Activated CD4-positive, alpha-beta T cell treated with anti-CD3 and anti-CD28 coated beads, Interleukin-2, amount 50 U/mL, for 1 hour (primary cell): ENCODE results near the gene KIF13A.
"Not testable (repeated sequence)": the region's sequence is repeated elsewhere in the genome, so short reads cannot be mapped to it uniquely, and the experiment has no call there.

Experiments
- DNase-seq: peaks from one replicate; pipeline ENCODE4 v3.0.0-alpha.2; 2020

KIF13A gene

DNA sequence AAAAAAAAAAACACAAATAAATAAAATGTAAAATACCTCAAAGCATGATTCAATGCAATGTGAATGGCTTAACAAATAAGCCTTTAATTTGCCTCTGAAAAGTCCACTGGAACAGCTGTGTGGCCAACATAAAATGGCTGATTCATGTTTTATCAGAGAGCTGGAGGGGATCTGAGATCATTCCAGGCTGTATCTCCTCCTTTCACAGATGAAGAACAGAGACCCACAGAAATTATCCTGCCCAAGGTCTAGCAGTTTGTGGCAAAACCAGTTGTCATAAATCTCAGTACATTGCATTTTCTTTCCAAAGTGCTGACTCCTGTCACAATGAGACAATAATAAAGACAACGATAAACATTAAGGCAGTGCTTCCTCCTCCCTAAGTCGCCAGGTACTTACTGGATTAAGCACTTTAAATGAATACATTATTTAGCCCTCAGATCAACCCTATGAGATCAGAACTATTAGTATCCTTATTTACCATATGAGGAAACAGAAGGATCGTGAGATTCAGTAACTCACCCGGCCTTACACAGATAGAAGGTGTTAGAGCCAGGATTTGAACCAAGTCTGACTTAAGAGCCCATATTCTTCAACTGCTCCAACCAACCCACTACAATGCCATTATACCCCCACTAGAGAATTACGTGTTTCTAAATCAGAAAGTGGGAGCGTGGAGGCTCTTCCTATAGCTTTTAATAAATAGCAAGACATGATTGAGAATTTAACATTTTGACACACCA lies 118.3 kb downstream of the KIF13A start:
- DNase-seq, result no peak

DNA sequence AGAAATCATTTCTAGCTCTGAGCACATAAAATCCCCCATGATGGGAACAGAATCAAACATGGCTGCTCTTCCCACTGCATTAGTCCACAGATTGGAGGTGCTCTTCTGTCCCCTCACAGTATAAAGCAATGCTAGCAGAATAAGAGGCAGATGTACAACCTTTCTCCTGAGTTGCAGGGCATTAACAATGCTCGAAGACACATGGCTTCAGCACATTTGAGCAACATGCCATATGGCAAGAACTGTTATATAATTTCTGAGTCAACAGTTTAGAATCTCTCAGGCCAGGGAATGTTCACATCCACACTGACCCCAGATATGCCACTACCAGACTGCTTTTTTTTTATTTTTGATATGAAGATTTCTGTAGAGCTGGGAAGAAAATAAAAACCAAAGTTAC lies 119.6 kb downstream of the KIF13A start:
- DNase-seq, result no peak

DNA sequence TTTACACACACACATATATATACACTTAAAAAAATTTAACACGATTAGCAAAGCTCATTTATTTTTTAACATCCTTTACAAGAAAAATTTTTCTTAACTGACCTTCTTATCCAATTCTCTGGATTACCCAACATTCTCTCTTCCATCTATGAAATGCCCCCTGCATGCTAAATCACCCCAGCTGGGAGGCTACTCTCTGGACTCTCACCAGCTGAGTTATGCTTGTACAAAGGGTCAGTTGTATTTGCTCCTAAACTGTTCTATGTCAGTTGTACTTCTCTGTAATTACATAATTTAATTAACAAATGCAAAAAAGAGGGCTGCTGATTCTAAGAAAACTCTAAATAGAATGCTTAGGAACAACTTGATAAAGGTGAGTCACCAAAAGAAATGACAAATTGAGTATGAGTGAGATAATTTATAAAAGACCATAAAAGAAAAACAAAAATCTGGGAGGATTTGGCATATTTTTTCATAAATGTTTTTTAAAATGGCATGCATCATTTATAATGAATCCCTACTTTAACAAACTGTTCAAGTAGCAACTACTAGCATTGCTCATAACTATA lies 120.5 kb downstream of the KIF13A start:
- no peak for DNase-seq

DNA sequence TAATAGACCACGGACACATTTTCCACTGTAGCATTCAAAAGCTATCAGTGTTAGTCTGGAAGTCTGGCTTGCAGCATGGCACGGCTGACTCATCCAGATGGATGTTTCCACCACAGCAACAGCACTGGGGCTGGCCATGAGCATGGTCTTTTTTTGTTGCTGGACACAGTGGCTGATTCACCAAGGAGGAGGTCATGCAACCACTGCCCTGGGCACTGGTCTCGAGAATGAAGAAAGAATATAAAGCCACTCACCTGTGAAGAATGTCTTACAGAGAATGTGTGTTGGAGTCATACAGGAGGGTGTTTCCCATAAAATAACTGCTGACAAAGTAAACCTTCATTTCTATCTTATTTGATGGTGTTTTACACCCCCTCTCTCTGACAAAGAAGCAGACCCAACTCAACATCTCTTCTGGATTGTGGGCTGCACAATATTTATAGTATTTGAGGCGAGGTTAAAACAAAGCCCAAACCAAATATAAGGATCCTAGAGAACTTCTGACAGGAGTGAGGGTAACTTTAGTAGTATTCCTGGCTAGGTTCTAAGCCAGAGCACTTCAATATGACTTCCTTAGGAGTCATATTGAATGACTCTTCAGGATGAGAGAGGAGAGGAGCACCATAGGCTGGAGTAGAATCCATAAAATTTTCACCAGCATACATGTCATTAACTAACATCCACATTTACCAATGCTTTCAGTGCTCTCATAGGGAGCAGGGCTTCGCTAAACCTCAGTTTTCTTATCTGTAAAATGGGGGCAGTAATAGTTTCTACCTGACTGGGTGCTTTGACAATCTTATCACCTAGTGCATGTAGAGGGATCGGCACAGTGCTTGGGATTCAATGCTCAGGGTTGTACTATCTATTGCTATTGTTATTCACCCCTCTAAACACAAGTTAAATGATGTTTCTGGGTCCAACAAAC lies 121.4 kb downstream of the KIF13A start:
- DNase-seq, result no peak

DNA sequence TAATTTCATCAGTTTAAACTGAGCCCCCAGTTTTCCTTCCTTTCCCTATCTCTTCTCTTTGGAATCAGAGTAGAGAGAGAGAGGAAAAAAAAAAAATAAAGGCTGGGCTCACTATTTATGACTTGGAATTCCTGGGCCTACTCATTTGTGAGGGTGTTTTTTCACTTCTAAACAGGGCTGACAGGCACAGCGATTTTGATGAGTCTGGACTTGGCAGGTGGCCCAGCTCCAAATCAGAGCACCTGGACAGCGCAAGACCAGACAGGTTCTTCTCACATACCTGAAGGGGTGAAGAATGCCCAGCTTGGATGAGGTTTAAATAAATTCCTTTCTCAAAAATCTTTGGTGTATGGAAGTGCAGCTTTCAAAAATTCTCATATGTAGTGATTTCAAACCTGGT lies 122.2 kb downstream of the KIF13A start:
- DNase-seq, result no peak

DNA sequence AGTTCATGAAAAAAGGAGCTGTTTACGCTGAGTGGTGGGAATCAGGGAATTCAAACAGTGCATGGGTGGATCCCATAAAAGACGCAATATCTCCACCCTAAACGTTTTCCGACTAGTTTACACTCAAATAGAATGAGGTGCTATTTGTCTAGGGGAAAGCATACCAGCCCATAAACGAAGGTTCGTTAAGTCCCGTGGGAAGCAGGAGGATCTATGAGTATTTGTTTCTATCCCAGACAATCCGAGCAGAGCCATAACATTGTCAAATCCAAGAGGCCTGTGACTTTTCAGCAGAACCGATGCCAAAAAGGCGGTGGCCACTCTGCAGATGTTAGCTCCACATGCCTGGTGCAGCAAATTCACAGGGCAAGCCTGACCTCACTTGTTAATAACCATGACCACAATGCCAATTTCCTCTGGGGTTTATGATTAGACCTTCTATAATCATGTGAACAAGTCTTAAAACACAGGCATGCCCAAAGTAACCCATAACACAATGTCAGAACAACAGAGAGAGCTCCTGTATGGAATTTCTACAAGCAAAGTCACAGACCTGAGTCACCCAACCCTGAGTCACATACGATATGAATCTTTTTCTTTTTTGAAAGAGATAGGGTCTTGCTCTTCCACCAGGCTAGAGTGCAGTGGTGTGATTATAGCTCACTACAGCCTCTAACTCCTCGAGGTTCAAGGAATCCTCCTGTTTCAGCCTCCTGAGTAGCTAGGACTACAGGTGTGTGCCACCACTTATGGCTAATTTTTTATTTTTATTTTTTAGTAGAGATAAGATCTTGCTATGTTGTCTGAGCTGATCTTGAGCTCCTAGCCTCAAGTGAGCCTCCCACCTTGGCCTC lies 123.3 kb downstream of the KIF13A start:
- no peak for DNase-seq

DNA sequence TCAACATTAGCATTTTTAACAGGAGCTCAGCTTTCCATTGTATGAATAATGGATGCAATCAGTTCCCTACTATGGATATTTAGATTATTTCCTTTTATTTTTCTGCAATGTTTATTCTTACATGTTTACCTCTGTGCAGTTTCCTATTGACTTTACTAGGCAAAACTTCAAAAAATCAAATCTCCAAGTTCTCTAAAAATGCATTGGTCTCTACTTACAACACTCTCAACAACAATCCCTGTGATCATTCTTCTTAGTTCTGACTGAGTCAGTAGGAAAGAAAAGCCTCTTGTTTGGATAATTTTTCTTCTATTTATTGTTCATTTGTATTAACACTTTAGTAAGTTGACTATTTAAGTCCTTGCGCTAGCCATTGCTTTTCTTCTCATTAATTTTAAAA lies 126.1 kb downstream of the KIF13A start:
- DNase-seq, result no peak

DNA sequence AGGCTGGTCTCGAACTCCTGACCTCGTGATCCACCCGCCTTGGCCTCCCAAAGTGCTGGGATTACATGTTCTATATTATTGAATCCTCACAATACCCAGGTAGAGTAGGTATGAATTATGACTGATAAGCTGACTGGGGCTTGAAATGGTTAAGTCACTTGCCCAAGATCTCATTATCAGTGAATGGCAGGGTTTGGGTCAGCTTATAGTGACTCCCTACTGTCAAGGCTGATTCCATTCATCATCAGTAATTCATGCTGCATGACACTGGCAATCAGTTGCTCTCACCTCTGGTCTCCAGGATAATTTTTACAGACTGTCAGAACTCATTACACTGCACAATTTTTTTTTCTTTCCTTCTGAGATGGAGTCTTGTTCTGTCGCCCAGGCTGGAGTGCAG lies 127.6 kb downstream of the KIF13A start:
- DNase-seq, result no peak

DNA sequence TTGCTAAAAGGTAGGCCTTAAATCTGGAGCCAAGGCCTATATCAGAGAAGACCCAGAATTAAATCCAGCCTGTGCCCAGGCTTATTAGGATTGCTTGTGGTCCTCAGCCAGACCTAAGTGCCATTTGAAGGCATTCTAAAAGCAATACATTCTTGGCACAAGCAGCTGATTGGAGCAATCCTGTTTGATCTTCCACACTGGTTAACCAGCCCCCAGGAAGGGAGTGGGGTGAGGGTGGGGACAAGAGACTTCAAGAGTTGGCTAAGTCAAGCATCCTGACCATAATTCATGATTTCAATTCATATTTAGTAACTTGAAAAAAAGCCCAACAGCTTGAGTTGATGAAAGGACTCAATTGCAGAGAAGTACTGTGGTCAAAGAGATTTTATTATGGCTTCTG lies 128.9 kb downstream of the KIF13A start:
- no peak for DNase-seq

DNA sequence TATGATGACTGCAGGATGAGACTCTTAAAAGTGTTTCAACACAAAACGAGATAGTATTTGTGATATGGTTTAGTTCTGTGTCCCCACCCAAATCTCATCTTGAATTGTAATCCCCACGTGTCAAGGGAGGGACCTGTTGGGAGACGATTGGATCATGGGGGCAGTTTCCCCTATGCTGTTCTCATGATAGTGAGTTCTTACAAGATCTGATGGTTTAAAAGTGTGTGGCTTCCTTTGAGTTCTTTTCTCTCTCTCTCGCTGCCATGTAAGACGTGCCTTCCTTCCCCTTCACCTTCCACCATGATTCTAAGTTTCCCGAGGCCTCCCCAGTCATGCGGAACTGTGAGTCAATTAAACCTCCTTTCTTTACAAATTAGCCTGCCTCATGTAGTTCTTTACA lies 130.2 kb downstream of the KIF13A start:
- not testable (repeated sequence) for DNase-seq

DNA sequence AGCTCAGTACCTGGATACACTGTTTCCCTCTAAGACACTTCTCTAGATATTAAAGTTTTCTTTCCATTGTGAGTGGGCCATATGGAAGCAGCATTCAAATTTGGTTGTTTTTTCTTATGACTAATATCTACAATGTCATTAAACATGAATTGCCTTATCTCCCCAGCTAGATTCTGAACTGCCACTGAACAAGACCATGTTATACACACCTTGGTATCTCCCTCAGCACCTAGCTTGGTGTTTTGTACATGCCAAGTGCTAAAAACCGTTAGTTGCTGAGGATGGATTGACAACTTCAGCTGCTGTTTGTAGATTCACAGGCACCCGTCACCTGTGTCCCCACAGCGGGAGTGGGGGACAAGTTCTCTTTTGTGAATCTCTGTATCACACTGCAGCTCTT lies 131.1 kb downstream of the KIF13A start:
- no peak for DNase-seq

DNA sequence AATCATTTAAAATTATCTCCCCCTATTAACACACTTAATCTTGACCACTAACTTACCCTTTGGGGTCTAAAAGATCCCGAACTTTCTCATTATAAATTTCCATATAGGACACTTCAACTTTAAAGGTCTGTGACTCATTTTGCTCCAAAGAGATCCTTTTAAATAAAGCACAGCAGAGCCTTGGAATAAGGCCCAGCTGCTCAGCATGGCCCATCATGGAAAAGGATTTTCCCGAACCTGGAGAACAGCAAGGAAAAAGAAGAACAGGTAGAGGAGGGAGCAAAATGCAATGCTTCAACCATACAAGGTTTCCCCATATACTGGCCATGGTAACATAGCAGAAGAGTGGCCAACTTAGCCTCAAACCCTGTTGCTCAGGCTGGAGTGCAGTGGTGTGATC lies 132.1 kb downstream of the KIF13A start:
- no peak for DNase-seq

DNA sequence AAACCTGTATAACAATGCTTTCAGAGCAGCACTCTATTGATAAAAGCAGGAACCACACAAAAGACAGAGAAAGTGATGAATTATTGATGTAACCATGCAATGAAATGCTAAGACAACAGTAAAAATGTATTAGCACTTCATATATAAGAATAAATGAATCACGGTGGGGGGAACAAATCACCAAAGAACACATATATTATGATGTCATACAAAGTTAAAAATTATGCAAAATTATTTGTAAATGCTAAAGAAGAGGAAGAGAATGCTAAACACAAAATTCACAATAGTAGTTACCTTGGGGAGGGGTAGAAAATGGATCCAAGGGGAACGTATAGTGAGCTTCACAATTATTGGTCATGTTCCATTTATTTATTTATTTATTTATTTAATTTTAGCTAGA lies 133.9 kb downstream of the KIF13A start:
- no peak for DNase-seq

DNA sequence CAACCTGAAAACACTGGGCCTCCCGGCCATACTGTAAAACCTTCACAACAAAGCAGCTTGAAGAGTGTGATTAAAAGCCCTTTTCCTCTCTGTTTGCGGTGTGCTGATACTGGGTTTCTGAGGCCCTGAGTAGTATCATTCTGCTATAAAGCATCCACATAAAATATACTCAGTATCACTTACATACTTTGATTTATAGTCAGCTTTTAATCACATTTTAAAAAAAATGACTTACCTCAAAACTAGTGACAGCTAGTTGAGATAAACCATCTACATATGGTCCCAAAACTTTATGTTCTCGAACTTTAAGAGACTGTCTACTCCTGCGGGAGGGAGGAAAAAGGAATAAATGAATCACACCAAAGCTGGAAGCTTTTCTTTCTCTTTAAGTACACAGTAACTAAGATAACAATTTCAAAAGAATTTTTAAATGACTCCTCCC lies 135.7 kb downstream of the KIF13A start:
- DNase-seq, result no peak

DNA sequence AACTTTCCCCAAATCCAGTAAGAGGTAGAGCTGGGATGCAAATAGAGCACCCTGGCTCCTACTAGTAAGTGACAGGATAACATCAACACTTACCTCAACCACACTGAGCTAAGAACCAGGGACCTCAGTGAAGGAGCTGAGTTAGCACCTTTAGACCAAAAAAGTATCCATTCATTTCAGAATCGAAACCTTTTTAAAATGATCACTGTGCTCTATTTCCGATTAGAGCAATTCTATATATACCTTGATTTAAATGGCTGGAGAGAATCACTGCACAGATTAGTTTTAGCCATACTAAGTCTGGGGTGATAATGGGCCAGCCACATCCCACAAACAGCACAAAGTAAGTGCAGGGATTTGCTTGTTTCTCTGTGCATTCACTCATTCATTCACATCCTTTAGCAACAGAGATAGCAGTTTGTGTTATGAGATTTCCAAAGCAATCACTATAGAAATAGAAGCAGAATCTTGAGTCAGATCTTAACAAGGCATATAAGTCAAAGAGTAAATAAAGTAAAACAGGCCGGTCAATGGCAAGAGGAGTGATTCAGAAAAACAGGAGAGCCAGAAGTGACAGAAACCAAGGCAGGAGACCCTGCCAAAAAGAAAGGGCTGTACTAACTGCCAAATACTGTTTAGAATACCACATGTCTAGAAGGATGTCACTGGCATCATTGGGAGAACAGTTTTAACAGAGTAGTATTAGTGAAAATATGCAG lies 136.3 kb downstream of the KIF13A start:
- no peak for DNase-seq

DNA sequence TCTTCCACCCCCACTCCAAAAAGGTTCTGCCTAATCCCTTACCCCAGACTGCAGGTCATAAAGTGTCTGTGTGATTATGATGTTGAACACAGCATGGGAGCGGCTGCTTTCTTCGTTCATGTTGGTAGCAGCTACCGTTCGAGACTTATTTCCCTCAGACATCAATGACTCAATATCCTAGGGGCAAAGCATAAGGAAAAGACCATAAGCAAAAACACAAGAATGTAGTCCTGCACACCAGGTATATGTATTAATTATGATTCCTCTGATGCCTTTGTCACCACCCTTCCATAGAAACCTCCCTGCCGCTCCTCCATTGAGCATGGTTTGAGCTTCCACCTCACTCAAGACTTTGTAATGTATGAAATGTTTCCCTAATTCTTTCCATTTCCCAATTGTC lies 137.2 kb downstream of the KIF13A start:
- DNase-seq, result no peak

DNA sequence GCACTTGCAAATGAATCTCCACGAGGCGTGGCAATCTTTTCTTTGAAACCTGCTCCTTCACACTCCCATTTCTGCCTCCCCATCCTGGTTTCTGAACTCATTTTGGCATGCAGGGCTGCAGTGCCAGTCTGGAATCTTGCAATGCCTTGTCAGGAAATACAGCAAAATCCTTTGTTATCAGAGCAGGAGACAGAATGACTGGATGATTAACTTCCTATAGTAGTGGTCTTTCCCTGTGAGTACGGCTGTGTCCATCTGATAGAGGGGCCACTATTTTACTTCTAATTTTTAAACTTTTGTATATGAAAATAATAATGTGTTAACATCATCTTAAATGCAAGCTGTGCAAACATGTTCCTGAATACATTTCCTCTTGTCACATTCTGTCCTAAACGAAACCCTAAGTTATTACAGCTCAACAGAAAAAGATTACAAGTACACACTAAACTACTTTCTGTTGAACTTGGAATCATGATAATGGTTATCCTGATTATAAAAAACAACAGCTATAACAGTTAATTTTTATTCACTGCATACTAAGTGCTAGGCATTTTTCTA lies 140.2 kb downstream of the KIF13A start:
- no peak for DNase-seq

DNA sequence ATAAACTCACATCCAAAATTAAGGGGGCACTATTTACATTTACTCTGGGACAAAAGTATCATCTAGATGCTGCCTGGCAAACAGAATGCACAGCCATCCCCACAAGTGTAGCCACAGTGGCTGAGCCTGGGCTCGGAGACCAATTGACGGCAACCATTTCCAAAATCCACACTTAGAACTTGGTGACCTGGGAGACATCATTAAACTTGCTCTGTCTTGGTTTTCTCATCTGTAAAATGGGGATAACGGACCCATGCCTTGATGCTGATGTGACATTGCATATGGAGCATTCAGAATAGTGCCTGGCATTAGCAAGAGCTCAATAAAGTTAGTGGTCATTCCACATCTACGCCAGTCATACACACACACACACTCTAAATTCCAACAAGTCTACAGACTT lies 140.7 kb downstream of the KIF13A start:
- no peak for DNase-seq

DNA sequence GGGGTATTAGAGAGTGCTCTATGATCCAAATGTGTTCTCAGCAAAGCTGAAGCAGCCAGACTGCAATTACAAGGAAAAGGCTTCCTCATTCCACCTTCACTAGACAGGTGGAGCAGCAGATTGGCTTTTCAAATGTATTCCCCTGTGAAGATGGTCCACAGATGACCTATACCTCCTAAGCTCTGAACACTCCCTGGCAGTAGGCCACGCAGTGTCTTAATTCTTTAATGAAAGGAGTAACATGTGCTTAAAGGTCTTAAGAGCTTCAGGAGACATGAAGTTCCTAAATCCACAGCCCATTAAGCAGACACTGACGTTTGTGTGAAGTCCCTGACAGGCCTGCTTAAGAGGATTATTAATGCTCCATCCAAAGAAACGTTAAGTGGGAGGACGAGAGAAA lies 141.8 kb downstream of the KIF13A start:
- no peak for DNase-seq

DNA sequence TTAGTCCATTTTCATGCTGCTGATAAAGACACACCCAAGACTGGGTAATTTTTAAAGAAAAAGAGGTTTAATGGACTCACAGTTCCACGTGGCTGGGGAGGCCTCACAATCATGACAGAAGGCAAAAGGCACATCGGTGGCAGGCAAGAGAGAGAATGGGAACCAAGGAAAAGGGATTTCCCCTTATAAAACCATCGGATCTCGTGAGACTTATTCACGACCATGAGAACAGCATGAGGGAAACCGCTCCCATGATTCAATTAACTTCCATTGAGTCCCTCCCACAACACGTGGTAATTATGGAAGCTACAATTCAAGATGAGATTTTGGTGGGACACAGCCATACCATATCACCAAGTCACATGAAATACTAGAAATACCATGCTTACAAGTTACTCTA lies 142.5 kb downstream of the KIF13A start:
- DNase-seq, result not testable (repeated sequence)

DNA sequence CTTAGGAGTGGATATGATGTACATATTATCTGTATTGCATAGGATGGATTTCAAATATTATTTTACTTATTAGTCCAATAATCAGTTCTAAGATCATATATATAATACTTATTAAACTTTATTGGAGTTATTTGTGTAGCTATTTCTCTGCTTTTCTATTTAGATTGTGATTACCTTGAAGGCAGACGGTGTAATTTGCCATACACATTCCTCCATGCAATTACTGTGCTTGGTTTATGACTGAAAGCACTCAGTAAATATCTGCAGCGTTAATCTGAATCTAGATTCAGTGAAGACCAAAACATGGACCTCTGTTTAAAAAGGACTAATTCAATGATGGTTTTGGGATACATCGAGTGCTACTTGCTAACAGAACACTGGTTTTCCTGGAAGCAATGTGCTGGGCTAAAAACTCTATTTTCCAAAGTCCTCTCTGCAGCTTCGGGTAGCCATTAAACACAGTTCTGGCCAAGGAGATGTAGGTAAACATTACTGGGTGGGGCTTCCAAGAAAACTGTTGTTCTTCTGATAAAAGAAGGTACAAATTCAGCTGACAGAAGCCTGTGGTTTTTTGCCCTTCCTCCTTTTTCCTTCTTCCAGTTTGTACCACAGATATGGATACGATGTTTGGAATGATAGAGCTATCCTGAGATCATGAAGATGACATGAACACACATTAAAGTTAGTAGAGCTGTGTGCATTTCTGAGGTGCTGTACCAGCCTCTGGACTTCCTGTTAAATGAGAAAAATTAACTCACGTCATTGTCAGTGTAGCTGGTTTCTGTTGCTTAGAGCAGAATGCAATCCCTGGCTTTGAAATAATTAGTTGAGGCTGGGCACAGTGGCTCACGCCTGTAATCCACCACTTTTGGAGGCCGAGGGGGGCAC lies 144.3 kb downstream of the KIF13A start:
- DNase-seq, result no peak
